Activated naive CD4-positive, alpha-beta T cell (primary cell): ENCODE results near the gene FLRT1.

Experiments used
- DNase-seq, 4 experiments: peaks; one replicate each; lab custom pipeline; 2025; lab: John Stamatoyannopoulos, UW

FLRT1 gene, protein sequence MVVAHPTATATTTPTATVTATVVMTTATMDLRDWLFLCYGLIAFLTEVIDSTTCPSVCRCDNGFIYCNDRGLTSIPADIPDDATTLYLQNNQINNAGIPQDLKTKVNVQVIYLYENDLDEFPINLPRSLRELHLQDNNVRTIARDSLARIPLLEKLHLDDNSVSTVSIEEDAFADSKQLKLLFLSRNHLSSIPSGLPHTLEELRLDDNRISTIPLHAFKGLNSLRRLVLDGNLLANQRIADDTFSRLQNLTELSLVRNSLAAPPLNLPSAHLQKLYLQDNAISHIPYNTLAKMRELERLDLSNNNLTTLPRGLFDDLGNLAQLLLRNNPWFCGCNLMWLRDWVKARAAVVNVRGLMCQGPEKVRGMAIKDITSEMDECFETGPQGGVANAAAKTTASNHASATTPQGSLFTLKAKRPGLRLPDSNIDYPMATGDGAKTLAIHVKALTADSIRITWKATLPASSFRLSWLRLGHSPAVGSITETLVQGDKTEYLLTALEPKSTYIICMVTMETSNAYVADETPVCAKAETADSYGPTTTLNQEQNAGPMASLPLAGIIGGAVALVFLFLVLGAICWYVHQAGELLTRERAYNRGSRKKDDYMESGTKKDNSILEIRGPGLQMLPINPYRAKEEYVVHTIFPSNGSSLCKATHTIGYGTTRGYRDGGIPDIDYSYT

DNA sequence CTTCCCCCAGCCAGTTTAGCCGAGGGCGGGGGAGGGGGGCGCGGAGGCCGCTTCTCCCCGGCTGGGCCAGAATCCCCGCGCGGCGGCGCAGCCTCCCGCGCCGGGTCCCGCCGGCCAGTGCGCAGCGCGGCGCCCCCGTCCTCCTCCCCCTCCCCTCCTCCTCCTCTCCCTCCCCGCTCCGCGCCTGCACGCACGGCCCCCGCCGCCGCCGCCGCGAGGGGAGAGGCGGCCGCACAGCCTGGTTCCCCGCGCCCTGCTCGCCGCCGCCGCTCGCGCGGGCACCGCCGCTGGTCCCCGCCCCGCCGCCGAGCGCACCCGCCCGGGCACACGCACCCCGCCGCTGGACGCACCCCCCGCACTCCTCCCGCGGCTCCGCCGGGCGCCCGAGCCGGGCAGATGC lies at the start of gene FLRT1:
Gene FLRT1, plus strand, starts transcription at position 356 of the 400 bp plus-strand sequence. CDS start 80,337 bp downstream, outside the sequence.
- no peak for DNase-seq

DNA sequence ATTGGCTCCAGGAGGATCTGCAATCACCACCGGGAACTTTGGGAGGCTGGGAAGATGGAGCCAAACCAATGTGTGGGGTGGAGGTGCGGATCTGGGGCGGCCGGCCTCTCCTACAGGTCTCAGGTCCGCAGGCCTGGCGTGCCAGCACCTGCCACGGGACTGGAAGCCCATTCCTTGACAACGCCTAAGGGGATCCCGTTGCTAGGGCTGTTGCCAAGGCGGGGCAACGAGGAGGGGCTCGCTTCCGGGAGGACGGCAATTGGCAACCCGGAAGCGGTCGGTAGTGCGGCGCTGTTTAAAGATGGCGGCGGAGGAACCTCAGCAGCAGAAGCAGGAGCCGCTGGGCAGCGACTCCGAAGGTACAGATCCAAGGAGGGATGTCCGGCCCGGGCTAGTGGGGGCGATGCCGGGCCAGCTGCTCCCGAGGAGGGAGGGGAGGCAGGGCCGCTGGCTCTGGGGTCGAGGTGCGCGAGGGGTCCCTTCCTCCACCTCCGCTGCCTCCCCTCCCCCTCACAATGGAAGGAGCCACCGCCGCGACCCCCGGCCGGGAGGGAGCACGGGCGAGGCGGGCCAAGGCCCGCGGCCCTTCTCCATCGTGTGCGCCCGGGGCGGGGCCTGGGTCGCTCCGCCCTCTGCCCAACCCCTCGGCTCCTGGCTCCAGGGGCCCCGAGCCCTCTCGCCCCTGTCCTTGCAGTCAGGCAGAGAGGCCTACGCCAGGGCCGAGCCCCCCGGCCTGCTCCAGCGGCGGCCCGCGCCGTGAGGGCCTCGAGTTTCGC lies 49.4 kb upstream of the FLRT1 start, which contains the start of gene OTUB1:
Gene OTUB1, plus strand, starts transcription at position 283 of the 776 bp plus-strand sequence. Its CDS starts 19 bp downstream, at position 302.
- peak; percentile 46 to 79 (median 68) for DNase-seq

DNA sequence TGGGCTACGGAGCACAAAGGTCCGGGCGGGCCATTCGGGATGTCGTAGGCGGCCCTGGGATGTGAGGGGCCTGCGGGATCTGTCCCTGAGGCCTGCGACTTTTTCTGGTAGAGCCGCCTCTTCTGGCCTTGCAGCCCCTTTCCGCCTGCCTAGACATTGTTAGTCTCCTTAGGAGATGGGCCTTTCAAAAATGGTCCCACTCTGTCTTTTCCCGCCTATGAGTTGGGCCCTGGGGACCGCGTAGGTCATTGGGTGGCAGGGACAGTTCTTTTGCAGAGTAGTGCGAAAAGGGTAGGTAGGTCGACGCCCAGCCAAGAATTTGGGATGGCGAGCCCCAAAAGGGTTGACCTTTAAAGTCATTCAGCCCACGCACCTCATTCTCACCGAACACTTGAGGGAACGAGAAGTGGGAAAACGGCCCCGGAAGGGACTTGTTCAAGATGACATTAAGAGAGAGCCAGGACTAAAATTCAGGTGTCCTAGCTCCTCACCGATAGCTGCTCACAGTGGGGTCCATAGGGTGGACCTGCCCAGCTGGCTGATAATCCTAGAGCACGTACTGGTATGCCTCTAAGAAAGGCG lies 48.7 kb upstream of the FLRT1 start:
- no peak for DNase-seq

DNA sequence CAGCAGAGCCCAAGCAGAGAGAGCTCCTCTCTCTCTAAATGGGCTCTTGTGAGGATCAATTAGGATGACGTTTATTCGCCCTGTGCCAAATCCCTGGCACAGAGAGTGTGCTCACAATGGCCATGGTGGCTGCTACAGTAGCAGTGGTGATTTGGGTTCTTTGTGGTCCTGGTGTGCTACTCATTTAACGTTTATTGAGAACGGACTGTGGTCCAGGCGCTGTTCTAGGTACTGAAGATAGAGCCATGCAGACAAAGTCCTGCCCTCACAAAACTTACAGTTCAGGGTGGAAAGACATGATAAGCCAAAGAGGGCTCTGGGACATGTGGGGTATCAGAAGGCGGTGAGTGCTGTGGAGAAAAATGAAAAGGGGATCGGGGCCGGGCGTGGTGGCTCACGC lies 44.2 kb upstream of the FLRT1 start:
- DNase-seq: no peak

DNA sequence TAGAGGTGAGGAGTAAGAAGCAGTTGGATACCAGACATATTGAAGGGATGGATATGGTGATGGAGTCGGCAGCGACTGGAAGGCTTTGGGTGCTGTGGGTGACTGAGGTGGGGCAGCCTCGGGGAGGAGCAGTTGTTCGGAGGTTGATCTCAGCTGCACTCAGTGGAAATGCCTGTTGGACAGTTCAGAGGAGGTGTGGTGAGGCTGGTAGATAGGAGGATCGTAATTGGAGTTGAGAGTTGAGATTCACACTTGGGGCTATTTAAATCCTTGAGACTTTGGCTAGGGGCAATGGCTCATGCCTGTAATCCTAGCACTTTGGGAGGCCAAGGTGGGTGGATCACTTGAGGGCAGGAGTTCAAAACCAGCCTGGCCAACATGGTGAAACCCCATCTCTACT lies 42.6 kb upstream of the FLRT1 start:
- DNase-seq: no peak

DNA sequence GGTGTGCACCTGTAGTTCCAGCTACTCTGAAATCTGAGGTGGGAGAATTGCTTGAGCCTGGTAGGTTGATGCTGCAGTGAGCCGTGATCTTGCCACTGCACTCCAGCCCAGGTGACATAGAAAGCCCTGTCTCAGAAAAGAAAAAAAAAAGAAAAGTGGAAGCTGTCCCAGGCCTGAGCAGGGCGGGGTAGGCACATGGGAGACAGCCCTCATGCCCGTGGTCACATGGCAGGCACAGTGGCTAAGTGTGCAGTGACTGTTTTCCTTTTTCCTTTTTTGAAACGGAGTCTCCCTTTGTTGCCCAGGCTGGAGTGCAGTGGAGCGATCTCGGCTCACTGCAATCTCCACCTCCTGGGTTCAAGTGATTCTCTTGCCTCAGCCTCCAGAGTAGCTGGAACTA lies 41.7 kb upstream of the FLRT1 start:
- DNase-seq: no peak

DNA sequence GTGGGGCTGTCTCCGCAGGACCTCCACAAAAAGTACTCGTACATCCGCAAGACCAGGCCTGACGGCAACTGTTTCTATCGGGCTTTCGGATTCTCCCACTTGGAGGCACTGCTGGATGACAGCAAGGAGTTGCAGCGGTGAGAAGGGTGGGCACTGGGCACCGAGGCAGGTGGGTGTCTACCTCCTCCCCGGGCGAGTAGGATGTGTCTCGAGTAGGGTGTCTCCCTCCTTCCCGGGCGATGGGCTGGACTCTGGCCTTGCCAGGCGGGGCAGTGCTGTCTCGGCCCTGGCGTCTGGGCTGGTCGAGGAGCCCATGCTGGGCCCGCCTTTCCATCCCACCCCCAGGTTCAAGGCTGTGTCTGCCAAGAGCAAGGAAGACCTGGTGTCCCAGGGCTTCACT lies 39.2 kb upstream of the FLRT1 start:
- no peak for DNase-seq

DNA sequence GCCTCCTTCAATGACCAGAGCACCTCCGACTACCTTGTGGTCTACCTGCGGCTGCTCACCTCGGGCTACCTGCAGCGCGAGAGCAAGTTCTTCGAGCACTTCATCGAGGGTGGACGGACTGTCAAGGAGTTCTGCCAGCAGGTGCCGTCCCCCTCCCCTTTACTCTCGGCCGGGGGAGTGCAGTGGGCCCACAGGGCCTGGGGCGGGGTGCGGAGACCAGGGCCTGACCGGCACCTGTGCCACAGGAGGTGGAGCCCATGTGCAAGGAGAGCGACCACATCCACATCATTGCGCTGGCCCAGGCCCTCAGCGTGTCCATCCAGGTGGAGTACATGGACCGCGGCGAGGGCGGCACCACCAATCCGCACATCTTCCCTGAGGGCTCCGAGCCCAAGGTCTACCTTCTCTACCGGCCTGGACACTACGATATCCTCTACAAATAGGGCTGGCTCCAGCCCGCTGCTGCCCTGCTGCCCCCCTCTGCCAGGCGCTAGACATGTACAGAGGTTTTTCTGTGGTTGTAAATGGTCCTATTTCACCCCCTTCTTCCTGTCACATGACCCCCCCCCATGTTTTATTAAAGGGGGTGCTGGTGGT lies 38.5 kb upstream of the FLRT1 start:
- DNase-seq: no peak

DNA sequence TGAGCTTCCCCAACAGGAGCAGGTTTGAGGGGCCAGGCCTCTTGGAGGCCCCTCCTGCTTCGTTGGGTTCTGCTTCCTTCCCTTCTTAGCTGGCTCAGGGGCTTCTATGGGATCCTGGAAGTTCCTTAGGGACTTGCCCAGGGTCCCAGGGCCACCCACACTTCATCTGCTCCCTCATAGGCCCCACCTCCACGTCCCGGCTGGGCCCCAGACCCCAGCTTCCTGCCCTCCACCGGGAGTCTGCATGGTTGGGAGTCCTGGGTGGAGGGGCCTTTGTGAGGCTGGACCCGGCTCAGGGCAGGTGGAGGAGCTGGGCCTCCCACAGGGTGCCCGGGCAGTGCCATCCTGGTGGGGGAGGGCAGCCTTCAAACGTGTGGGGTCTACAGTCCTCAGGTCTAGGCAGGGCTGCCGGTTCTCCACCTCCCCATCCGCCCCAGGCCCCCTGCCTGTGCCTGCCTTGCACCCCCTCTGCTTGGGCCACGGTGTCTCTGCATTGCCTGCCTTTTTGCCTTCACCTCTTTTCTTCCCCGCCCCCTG lies 37.9 kb upstream of the FLRT1 start:
- no peak for DNase-seq

DNA sequence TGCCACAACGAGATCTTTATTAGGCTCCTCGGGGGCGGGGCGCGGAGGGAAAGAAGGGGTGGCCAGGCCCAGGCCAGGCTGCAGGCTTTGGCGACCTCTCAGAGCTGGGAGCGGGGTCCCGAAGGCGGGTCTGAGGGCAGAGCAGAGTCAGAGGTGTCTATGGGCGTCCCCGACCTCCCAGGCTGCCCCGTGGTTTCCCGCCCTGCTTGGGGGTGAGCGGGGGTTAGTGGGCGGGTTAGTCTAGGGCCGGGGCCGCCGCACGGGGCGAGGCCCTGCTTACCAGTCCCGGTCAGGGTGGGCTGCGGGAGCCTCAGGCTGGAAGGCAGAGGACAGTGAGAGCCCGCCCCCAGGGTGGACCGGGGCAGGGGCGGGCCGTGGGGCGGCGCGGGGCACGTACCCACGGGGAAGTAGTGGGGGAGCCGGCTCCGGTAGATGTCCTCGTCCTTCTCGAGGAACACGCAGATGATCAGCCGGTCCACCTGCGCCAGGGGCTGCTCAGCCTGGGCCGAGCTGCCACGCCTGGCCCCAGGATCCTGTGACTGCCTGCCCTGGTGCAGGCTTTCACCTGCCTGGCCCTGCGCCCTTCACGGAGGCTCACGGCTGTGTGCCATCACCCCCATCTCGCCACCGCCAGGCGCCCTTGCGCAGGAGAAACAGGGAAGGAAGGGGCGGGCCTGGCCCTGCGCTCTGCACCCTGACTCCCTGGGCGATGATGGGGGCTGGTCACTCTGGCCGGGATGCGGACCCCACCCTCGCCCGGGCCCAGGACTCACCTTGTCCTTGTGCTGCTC lies 37.0 kb upstream of the FLRT1 start:
- DNase-seq: peak in 1 of 4 experiments; percentile 32

DNA sequence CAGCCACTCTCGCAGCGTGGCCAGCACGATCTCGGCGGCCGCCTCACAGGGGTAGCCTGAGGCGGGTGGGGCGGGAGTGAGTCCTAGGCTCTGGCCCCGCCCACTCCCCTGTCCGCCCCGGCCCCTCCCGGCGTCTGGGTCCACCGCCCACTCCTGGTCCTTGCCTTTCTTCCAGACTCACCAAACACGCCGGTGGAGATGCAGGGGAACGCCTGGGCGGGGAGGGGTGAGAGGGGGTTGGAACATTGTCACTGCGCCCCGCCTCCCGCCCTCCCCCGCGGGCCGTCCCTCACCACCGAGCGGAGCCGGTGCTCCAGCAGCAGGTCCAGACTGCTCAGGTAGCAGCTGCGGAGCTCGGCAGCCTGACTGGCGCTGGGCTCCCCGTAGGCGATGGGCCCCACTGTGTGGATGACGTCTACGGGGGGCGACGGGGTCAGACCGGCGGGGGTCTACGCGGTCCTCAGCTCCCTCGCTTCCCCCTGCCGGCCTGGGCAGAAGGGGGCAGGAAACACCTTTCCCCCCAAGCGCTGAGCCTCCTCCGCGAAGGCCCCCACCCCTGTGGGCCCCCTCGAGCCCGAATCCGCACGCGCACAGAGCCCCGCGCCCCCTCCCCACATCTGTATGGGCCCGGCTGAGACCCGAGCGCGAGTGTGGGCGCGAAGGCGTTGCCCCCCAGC lies 36.2 kb upstream of the FLRT1 start:
- peak in 2 of 4 experiments; percentile 27 to 55 for DNase-seq

DNA sequence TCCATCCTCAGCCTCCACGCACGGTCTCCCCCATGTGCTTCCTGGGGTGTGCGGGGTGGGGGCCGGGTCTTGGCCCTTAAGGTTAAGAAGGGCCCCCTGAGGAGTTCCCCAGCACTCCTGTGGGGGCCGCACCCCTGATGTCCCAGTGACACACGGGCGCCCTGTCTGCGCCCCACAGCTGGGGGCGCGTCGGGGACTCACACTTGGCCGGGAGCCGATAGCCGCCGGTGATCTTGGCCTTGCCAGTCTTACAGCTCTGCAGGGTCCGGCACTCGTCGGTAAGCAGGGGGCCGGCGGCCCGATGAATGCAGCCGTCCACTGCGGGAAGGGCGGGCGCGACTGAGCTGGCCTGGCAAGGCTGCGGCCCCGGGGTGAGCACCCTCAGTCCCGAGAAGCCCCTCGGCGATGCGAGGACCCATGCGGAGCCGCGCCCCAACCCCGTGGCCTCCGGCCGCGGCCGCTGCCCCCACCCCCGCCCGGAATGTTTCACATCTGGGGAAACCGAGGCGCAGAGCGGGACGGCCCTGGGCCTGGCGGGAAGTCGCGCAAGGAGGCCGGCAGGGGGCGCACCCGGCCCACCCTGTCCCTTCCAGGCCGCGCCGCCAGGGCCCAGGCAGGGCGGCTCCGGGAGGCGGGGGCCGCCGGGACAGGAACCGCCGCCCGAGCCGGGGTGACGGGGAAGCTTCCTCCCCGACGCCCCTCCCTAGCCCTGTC lies 35.5 kb upstream of the FLRT1 start:
- peak in 3 of 4 experiments; percentile 16 to 70 (median 41) for DNase-seq

DNA sequence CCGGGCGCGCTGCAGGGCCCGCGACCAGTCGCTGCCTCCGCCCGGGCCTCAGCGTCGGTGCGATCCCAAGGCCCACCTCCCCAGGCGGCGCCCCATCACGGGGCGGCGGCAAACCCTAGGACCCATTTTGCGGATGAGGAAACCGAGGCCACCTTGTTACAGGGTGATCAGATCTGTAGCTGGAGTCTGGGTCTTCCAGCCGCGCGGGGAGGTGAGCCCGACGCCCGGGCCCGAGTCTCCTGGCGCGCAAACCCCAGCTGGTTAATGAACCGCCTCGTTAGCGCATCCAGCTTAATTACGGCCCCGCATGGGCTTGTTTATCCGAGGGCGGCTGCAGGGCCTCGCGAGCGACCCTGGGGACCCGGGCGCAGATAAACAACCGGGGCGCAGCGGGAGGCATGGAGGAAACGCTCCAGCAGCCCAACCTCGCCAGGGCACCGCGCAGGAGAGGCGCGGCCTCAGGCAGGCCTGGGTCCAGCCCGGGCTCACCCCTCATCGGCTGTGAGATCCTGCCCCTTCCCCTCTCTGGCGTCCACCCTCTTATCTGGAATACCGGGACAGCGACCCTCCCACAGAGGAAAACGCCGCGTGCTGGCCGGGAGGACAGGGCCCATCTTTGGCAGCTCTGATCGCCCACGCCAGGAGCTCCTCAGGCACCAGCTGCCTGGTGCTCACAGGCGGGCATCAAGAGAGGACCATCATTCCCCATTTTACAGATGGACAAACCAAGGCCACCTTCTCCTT lies 34.8 kb upstream of the FLRT1 start:
- no peak for DNase-seq

DNA sequence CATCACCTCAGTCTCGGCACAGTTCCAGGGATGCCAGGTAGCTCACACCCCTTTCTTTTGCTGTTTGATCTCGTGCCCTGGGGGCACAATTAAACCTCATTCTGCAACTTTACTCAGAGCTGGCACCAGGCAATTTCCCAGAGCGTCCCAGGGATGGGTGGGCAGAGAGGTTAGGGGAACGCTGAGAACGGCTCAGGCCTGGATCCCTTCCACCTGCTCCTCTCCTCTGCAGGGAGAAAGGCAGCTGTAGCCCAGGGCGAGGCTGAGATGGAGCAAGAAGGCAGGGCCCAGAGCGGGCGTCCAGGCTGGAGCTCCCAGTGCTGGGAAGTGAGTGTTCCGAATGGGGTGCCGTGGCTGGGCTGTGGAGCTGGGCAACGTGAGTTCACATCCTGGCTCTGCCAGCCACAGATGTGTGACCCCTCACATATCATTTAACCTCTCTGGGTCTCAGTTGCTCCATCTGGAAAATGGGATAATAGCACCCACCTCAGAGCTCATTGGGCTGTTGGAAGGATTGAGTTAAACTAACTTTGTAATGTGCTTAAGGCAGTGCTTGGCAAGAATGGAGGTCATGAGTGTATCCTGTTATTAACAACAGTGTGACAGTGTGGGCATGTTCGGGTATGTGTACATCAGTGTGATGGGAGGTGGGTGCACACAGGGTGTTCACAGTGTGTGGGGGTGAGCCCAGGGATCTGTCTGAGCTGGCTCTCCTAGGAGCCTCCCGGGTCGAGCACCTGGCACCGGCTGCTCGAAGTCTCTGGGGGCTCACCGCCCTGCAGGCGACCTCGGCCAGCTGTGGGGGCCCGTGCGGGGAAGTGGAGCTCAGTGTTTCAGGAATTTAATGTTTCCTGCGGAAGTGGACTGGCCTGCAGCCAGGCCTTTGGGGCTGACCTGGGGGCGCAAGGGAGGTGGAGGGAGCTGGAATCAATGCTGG lies 34.0 kb upstream of the FLRT1 start:
- no peak for DNase-seq

DNA sequence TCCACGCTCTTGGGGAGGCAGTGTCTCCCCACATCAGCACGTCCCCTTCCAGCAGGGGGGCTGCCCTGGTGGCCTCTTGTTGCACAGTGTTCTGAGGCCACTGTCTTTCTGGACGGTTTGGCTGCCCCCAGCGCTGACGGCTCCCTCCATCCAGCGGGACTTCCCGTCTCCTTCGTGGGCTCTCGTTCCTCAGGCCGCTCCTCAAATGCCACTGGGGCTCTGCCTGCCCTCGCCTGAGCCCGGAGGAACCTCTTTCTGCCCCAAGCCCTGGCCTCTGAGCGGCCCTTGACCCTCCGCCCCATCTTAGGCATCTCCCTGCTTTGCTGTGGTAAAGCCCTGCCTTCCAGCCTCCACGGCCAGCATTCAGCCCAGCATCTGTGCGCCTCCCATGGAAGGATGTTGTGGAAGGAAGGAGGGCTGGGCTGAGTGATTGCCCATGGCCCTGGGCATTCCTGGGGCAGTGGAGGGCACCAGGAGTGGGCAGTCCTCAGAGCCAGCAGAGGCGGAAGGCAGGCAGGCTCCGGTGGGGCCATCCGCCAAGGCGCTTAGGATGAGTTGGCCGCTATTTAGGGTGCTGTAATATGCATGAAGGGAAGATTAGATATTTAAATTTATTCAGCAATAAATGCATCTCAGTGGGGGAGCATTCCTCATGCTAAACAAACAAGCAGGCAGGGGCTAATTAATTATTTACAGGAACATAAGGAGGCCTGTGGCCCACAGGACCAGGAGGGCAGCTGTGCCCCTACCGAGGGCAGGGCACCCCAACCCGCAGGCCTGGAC lies 31.7 kb upstream of the FLRT1 start:
- DNase-seq: no peak

DNA sequence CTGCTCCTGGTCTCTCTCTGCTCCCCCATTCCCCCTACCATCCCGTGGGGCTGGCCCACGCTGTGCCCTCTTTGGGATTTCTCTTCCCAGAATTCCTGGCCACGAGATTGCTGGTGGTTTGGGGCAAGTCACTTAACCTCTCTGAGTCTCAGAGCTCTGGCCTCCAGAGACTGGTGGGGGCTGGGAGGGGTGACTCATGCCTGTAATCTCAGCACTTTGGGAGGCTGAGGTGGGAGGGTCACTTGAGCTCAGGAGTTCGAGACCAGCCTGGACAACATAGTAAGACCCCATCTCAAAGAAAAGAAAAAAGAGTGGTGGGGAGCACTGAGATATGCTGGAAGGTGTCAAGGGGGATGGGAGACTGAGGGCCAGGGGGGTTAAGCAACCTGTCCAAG lies 31.1 kb upstream of the FLRT1 start:
- DNase-seq: no peak

DNA sequence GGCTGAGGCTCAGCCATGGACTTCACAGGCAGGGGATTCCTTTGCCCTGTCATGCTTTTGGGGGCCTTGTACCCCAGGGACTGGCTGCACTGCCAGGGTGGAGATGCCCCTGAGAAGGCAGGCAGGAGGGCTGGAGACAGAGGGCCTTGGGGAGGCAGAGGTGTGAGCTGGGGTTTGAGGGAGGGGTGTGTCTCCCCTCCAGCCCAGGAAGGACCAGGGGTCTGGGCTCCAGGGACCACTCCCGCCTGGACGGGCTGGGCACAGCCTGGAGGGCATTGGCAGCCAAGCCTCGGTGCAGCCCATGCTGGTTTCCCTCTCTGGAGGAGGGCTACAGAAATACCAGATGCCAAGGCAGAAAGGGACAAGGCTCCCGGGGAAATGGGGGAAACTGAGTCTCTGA lies 30.0 kb upstream of the FLRT1 start:
- no peak for DNase-seq
